ENCODE data around the gene TEPSIN. TPM values are rescaled to one million over a fixed set of nuclear protein-coding genes. Genes with fewer than 3 reads are reported as not detected.

The TEPSIN gene
- polyA plus RNA-seq, 1 donor from 2014 or later, result 50.0 TPM

- Histone ChIP-seq H3K27ac (ENCODE audit: low read length) (no peak overlapping the region), H3K4me3 (ENCODE audit: low read length) (no peak overlapping the region), H3K9me2 (ENCODE audit: insufficient read depth, low read length) (no peaks in the 10 kb centered on the region), H4K20me1 (ENCODE audit: insufficient read depth) (no peaks in the 10 kb centered on the region), H3F3A (ENCODE audit: insufficient read depth, low read length, poor library complexity, severe bottlenecking) (no peaks in the 10 kb centered on the region), H3K36me3 (ENCODE audit: insufficient read depth, low read length) (no peaks in the 10 kb centered on the region), H3K9me3 (ENCODE audit: low read length) (no peaks in the 10 kb centered on the region), H3K4me2 (ENCODE audit: low read length) (no peak overlapping the region), H3K79me2 (replicated peaks; ENCODE audit: insufficient read depth, low read length) (no peaks in the 10 kb centered on the region), H3K9ac (ENCODE audit: low read length) (no peak overlapping the region), H3K27me3 (ENCODE audit: insufficient read depth, low read depth, low read length) (no peaks in the 10 kb centered on the region), H2AFZ (ENCODE audit: low read depth, low read length) (no peak overlapping the region)
- no peak for TF ChIP-seq MXI1 (conservative IDR thresholded peaks at IDR 0.05; ENCODE audit: poor library complexity, severe bottlenecking)
- no peak for TF ChIP-seq EP300 (conservative IDR thresholded peaks at IDR 0.05; ENCODE audit: poor library complexity, severe bottlenecking)
- TF ChIP-seq SMC3 (conservative IDR thresholded peaks at IDR 0.05; ENCODE audit: poor library complexity), result no peak
- no peak for TF ChIP-seq TAF1 (IDR thresholded peaks at IDR 0.05; ENCODE audit: low read depth)
- TF ChIP-seq, protein P1, sequence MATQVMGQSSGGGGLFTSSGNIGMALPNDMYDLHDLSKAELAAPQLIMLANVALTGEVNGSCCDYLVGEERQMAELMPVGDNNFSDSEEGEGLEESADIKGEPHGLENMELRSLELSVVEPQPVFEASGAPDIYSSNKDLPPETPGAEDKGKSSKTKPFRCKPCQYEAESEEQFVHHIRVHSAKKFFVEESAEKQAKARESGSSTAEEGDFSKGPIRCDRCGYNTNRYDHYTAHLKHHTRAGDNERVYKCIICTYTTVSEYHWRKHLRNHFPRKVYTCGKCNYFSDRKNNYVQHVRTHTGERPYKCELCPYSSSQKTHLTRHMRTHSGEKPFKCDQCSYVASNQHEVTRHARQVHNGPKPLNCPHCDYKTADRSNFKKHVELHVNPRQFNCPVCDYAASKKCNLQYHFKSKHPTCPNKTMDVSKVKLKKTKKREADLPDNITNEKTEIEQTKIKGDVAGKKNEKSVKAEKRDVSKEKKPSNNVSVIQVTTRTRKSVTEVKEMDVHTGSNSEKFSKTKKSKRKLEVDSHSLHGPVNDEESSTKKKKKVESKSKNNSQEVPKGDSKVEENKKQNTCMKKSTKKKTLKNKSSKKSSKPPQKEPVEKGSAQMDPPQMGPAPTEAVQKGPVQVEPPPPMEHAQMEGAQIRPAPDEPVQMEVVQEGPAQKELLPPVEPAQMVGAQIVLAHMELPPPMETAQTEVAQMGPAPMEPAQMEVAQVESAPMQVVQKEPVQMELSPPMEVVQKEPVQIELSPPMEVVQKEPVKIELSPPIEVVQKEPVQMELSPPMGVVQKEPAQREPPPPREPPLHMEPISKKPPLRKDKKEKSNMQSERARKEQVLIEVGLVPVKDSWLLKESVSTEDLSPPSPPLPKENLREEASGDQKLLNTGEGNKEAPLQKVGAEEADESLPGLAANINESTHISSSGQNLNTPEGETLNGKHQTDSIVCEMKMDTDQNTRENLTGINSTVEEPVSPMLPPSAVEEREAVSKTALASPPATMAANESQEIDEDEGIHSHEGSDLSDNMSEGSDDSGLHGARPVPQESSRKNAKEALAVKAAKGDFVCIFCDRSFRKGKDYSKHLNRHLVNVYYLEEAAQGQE (IDR thresholded peaks at IDR 0.05; ENCODE audit: borderline replicate concordance), result no peak
- TF ChIP-seq, protein P2, sequence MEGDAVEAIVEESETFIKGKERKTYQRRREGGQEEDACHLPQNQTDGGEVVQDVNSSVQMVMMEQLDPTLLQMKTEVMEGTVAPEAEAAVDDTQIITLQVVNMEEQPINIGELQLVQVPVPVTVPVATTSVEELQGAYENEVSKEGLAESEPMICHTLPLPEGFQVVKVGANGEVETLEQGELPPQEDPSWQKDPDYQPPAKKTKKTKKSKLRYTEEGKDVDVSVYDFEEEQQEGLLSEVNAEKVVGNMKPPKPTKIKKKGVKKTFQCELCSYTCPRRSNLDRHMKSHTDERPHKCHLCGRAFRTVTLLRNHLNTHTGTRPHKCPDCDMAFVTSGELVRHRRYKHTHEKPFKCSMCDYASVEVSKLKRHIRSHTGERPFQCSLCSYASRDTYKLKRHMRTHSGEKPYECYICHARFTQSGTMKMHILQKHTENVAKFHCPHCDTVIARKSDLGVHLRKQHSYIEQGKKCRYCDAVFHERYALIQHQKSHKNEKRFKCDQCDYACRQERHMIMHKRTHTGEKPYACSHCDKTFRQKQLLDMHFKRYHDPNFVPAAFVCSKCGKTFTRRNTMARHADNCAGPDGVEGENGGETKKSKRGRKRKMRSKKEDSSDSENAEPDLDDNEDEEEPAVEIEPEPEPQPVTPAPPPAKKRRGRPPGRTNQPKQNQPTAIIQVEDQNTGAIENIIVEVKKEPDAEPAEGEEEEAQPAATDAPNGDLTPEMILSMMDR (IDR thresholded peaks at IDR 0.05; ENCODE audit: poor library complexity, severe bottlenecking), result no peak
- TF ChIP-seq POLR2AphosphoS5 (IDR thresholded peaks at IDR 0.05), result no peak
- no peak for TF ChIP-seq EZH2 (IDR thresholded peaks at IDR 0.05; ENCODE audit: borderline replicate concordance, insufficient read depth, low read length, poor library complexity, severe bottlenecking)
- no peak for TF ChIP-seq RAD21 (conservative IDR thresholded peaks at IDR 0.05)
Measured at GRCh38 chr17:81187120-81187519, 51.7 kb downstream of the TEPSIN start.

GRCh38 chr17:81186203-81186602 lies 52.7 kb downstream of the TEPSIN start:
- H4K20me1 ChIP-seq (ENCODE audit: insufficient read depth), result no peaks in the 10 kb centered on the region
- no peak for TF ChIP-seq TAF1 (IDR thresholded peaks at IDR 0.05; ENCODE audit: low read depth)
- TF ChIP-seq RAD21 (conservative IDR thresholded peaks at IDR 0.05), result no peak
- no peak for TF ChIP-seq EP300 (conservative IDR thresholded peaks at IDR 0.05; ENCODE audit: poor library complexity, severe bottlenecking)
- TF ChIP-seq, protein P1 (IDR thresholded peaks at IDR 0.05; ENCODE audit: borderline replicate concordance), result no peak
- TF ChIP-seq POLR2AphosphoS5 (IDR thresholded peaks at IDR 0.05), result no peak
- TF ChIP-seq EZH2 (IDR thresholded peaks at IDR 0.05; ENCODE audit: borderline replicate concordance, insufficient read depth, low read length, poor library complexity, severe bottlenecking), result no peak
- TF ChIP-seq MXI1 (conservative IDR thresholded peaks at IDR 0.05; ENCODE audit: poor library complexity, severe bottlenecking), result no peak
- TF ChIP-seq, protein P2 (IDR thresholded peaks at IDR 0.05; ENCODE audit: poor library complexity, severe bottlenecking), result no peak
- no peak for TF ChIP-seq SMC3 (conservative IDR thresholded peaks at IDR 0.05; ENCODE audit: poor library complexity)
- H3K4me3 ChIP-seq (ENCODE audit: low read length), result no peak overlapping the region
- H3K9ac ChIP-seq (ENCODE audit: low read length), result no peak overlapping the region
- H3K9me2 ChIP-seq (ENCODE audit: insufficient read depth, low read length), result no peaks in the 10 kb centered on the region
- H3F3A ChIP-seq (ENCODE audit: insufficient read depth, low read length, poor library complexity, severe bottlenecking), result no peaks in the 10 kb centered on the region
- H2AFZ ChIP-seq (ENCODE audit: low read depth, low read length), result no peak overlapping the region
- no peak overlapping the region for H3K4me2 ChIP-seq (ENCODE audit: low read length)
- no peaks in the 10 kb centered on the region for H3K79me2 ChIP-seq (replicated peaks; ENCODE audit: insufficient read depth, low read length)
- no peaks in the 10 kb centered on the region for H3K9me3 ChIP-seq (ENCODE audit: low read length)
- H3K36me3 ChIP-seq (ENCODE audit: insufficient read depth, low read length), result no peaks in the 10 kb centered on the region
- H3K27ac ChIP-seq (ENCODE audit: low read length), result no peak overlapping the region
- H3K27me3 ChIP-seq (ENCODE audit: insufficient read depth, low read depth, low read length), result no peaks in the 10 kb centered on the region
